ENCODE measurements around the gene TESK1. TPM values are rescaled to one million over a fixed set of nuclear protein-coding genes. Genes with fewer than 3 reads are reported as not detected.

The TESK1 gene
- total RNA-seq, 1 experiment from 2014 or later, result 20.4 TPM

DNA sequence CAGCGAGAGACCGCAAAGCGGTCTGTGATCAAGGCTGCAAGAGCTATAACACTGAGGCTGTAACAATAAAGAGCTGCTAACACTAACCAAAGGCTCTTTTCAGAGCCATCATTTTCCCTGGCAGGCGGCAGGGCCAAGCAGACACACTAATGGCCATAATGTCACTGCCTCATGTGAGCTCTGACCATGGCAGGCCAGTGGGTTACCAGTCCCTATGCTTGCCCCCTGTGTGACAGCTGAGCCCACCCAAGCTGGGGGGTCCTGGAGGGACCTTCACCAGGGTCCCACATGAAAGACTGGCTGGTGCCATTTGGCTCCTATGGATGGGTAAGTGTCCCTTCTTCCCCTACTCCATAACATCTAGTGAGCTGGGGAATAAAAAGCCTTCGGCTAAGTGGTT, 29.6 kb upstream of the TESK1 start:
- H3K36me3 Mint-ChIP-seq, result peaks cover 12% of the 10 kb centered on the region
- ChIA-PET CTCF (interaction anchor here (1.4 to 2.0 kb wide), 2 partner anchors 28 to 36 kb away, joined by 3 to 6 read pairs; no protein-coding TSS in a partner anchor), POLR2A (no interaction called here)
- peaks cover 8% of the 10 kb centered on the region for H3K4me1 Mint-ChIP-seq
- no peak for DNase-seq (ENCODE audit: low spot score)
- ATAC-seq, result no peak
- TF ChIP-seq NFATC4 (CRISPR knock-in tag; IDR thresholded peaks at IDR 0.05), result no peak
- TF ChIP-seq, protein P1, sequence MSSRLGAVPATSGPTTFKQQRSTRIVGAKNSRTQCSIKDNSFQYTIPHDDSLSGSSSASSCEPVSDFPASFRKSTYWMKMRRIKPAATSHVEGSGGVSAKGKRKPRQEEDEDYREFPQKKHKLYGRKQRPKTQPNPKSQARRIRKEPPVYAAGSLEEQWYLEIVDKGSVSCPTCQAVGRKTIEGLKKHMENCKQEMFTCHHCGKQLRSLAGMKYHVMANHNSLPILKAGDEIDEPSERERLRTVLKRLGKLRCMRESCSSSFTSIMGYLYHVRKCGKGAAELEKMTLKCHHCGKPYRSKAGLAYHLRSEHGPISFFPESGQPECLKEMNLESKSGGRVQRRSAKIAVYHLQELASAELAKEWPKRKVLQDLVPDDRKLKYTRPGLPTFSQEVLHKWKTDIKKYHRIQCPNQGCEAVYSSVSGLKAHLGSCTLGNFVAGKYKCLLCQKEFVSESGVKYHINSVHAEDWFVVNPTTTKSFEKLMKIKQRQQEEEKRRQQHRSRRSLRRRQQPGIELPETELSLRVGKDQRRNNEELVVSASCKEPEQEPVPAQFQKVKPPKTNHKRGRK (CRISPR knock-in tag; IDR thresholded peaks at IDR 0.05; ENCODE audit: borderline replicate concordance), result no peak
- TF ChIP-seq, protein P2, sequence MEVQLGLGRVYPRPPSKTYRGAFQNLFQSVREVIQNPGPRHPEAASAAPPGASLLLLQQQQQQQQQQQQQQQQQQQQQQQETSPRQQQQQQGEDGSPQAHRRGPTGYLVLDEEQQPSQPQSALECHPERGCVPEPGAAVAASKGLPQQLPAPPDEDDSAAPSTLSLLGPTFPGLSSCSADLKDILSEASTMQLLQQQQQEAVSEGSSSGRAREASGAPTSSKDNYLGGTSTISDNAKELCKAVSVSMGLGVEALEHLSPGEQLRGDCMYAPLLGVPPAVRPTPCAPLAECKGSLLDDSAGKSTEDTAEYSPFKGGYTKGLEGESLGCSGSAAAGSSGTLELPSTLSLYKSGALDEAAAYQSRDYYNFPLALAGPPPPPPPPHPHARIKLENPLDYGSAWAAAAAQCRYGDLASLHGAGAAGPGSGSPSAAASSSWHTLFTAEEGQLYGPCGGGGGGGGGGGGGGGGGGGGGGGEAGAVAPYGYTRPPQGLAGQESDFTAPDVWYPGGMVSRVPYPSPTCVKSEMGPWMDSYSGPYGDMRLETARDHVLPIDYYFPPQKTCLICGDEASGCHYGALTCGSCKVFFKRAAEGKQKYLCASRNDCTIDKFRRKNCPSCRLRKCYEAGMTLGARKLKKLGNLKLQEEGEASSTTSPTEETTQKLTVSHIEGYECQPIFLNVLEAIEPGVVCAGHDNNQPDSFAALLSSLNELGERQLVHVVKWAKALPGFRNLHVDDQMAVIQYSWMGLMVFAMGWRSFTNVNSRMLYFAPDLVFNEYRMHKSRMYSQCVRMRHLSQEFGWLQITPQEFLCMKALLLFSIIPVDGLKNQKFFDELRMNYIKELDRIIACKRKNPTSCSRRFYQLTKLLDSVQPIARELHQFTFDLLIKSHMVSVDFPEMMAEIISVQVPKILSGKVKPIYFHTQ (CRISPR knock-in tag; IDR thresholded peaks at IDR 0.05), result no peak
- no peak for TF ChIP-seq RELA (CRISPR knock-in tag; IDR thresholded peaks at IDR 0.05; ENCODE audit: borderline replicate concordance)
- TF ChIP-seq GABPB1 (CRISPR knock-in tag; IDR thresholded peaks at IDR 0.05), result no peak
- no peak for TF ChIP-seq FOXP1 (CRISPR knock-in tag; IDR thresholded peaks at IDR 0.05; ENCODE audit: borderline replicate concordance)
- no peak overlapping the region for H3K4me3 Mint-ChIP-seq
- no peaks in the 10 kb centered on the region; the same call in 1 of the 2 replicates for H3K27me3 Mint-ChIP-seq (ENCODE audit: low read depth)
- H3K27ac Mint-ChIP-seq, result no peak overlapping the region
- H3K9me3 Mint-ChIP-seq, result peaks cover 14% of the 10 kb centered on the region

DNA sequence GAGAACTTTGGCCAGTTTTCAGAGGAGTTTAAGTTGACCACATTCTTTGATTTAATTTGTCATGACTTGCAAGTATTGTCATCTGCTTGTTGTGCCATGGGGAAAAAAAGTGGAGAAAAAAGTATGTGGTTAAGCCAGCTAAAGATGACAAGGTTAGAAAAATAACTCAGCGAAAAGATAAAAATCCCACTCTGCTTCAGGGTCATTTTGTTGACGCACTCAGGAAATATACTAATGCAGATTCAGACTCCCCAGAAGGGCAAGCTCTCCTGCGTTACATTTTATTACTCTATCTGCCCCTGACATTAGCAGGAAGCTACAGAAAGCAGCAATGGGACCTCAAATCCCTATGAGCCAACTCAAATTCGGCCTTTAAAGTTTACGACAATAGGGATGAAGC, 27.6 kb upstream of the TESK1 start:
- peaks cover 32% of the 10 kb centered on the region for H3K9me3 Mint-ChIP-seq
- CTCF ChIA-PET, result interaction anchor here (1.6 kb wide), 1 partner anchor 26 kb away, joined by 6 read pairs; no protein-coding TSS in a partner anchor
- no peak overlapping the region for H3K27ac Mint-ChIP-seq
- H3K27me3 Mint-ChIP-seq (ENCODE audit: low read depth), result no peaks in the 10 kb centered on the region
- peaks cover 30% of the 10 kb centered on the region for H3K36me3 Mint-ChIP-seq
- peaks cover 8% of the 10 kb centered on the region for H3K4me1 Mint-ChIP-seq
- DNase-seq (ENCODE audit: low spot score) (no peak), ATAC-seq (no peak)
- TF ChIP-seq PRRX2 (CRISPR knock-in tag; IDR thresholded peaks at IDR 0.05), result no peak
- TF ChIP-seq HMGA2 (CRISPR knock-in tag; IDR thresholded peaks at IDR 0.05), result no peak
- TF ChIP-seq, protein P2 (CRISPR knock-in tag; IDR thresholded peaks at IDR 0.05), result no peak
- TF ChIP-seq CBFB (CRISPR knock-in tag; IDR thresholded peaks at IDR 0.05; ENCODE audit: low read depth), result no peak
- TF ChIP-seq FOXJ3 (CRISPR knock-in tag; IDR thresholded peaks at IDR 0.05; ENCODE audit: borderline replicate concordance), result no peak
- TF ChIP-seq ZNF396 (CRISPR knock-in tag; IDR thresholded peaks at IDR 0.05; ENCODE audit: borderline replicate concordance), result no peak
- no peak for TF ChIP-seq ZBTB21 (CRISPR knock-in tag; IDR thresholded peaks at IDR 0.05; ENCODE audit: borderline replicate concordance)
- POLR2A ChIA-PET, result no interaction called here
- H3K4me3 Mint-ChIP-seq, result no peak overlapping the region

DNA sequence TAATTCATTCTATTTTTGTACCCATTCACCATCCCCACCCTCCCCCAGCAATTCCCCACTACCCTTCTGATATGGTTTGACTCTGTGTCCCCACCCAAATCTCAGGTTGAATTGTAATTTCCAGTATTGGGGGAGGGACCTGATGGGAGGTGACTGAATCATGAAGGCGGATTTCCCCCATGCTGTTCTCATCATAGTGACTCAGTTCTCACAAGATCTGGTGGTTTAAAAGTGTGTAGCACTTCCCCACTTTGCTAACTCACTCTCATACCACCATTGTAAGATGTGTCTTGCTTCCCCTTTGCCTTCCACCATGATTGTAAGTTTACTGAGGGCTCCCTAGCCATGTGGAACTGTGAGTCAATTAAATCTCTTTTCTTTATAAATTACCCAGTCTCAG, 25.9 kb upstream of the TESK1 start:
- peaks cover 13% of the 10 kb centered on the region for H3K4me1 Mint-ChIP-seq
- H3K4me3 Mint-ChIP-seq, result no peak overlapping the region
- CTCF ChIA-PET, result interaction anchor here (1.6 kb wide), 2 partner anchors 9 to 25 kb away, joined by 4 to 6 read pairs; no protein-coding TSS in a partner anchor
- H3K9me3 Mint-ChIP-seq, result peaks cover 34% of the 10 kb centered on the region
- H3K27me3 Mint-ChIP-seq (ENCODE audit: low read depth), result no peaks in the 10 kb centered on the region
- peaks cover 32% of the 10 kb centered on the region for H3K36me3 Mint-ChIP-seq
- ATAC-seq (no peak), DNase-seq (ENCODE audit: low spot score) (no peak)
- no peak overlapping the region for H3K27ac Mint-ChIP-seq
- POLR2A ChIA-PET, result no interaction called here
- no peak for TF ChIP-seq SOX15 (CRISPR knock-in tag; IDR thresholded peaks at IDR 0.05)
- TF ChIP-seq, protein P3, sequence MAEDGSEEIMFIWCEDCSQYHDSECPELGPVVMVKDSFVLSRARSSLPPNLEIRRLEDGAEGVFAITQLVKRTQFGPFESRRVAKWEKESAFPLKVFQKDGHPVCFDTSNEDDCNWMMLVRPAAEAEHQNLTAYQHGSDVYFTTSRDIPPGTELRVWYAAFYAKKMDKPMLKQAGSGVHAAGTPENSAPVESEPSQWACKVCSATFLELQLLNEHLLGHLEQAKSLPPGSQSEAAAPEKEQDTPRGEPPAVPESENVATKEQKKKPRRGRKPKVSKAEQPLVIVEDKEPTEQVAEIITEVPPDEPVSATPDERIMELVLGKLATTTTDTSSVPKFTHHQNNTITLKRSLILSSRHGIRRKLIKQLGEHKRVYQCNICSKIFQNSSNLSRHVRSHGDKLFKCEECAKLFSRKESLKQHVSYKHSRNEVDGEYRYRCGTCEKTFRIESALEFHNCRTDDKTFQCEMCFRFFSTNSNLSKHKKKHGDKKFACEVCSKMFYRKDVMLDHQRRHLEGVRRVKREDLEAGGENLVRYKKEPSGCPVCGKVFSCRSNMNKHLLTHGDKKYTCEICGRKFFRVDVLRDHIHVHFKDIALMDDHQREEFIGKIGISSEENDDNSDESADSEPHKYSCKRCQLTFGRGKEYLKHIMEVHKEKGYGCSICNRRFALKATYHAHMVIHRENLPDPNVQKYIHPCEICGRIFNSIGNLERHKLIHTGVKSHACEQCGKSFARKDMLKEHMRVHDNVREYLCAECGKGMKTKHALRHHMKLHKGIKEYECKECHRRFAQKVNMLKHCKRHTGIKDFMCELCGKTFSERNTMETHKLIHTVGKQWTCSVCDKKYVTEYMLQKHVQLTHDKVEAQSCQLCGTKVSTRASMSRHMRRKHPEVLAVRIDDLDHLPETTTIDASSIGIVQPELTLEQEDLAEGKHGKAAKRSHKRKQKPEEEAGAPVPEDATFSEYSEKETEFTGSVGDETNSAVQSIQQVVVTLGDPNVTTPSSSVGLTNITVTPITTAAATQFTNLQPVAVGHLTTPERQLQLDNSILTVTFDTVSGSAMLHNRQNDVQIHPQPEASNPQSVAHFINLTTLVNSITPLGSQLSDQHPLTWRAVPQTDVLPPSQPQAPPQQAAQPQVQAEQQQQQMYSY (CRISPR knock-in tag; IDR thresholded peaks at IDR 0.05), result no peak
- no peak for TF ChIP-seq NFE2L1 (CRISPR knock-in tag; IDR thresholded peaks at IDR 0.05)
- TF ChIP-seq, protein P4, sequence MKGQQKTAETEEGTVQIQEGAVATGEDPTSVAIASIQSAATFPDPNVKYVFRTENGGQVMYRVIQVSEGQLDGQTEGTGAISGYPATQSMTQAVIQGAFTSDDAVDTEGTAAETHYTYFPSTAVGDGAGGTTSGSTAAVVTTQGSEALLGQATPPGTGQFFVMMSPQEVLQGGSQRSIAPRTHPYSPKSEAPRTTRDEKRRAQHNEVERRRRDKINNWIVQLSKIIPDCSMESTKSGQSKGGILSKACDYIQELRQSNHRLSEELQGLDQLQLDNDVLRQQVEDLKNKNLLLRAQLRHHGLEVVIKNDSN (CRISPR knock-in tag; IDR thresholded peaks at IDR 0.05), result no peak
- TF ChIP-seq CBFB (CRISPR knock-in tag; IDR thresholded peaks at IDR 0.05; ENCODE audit: low read depth), result no peak
- TF ChIP-seq JUN (CRISPR knock-in tag; IDR thresholded peaks at IDR 0.05), result no peak
- TF ChIP-seq OVOL2 (CRISPR knock-in tag; IDR thresholded peaks at IDR 0.05; ENCODE audit: borderline replicate concordance), result no peak
- no peak for TF ChIP-seq GTF2I (CRISPR knock-in tag; conservative IDR thresholded peaks at IDR 0.05)
